Measurements from ENCODE around the gene CDH6. TPM values are rescaled to one million over a fixed set of nuclear protein-coding genes. Genes with fewer than 3 reads are reported as not detected.

The CDH6 gene
- total and polyA plus RNA-seq, 2 donors (not counting 3 experiments of a cell fraction or from before 2014, with no cell fraction given), result 0.06 TPM; not detected in 1

DNA sequence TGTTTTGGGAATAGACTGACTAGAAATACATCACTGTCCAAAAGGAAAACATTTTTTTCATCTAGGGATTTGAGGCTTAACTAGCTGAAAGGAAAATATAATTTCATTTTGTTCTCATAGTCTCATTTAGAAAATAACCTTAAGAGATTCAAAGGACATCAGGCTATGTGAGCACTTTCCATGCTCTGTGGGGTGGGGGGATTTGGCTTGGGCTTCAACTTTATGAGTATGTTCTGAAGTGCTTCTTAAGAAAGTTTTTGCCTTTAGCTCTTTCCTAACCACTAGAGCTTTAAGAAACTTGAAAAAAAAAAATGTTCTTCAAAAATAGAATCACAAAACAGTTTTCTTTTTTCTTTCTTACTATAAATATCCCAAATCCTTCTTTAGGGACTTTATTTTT lies 17.6 kb downstream of the CDH6 start:
- Histone ChIP-seq H3K36me3 (ENCODE audit: control insufficient read depth in 2 of 2, extremely low read depth in 1 of 2, insufficient read depth in 2 of 2, low read length in 2 of 2) (no peaks in the 10 kb centered on the region), H3K9me3 (replicated peaks; ENCODE audit: control insufficient read depth, insufficient read depth, low read length) (no peaks in the 10 kb centered on the region), H3K27me3 (ENCODE audit: control insufficient read depth in 2 of 2, insufficient read depth in 2 of 2, low read length in 2 of 2) (no peaks in the 10 kb centered on the region), H2AFZ (ENCODE audit: low read depth, low read length) (no peak overlapping the region), H3K27ac (ENCODE audit: insufficient read depth, low read depth, low read length) (no peak overlapping the region), H3K79me2 (ENCODE audit: control insufficient read depth, insufficient read depth, low read length) (no peaks in the 10 kb centered on the region), H3K4me2 (ENCODE audit: insufficient read depth, low read length) (no peak overlapping the region), H3K4me1 (ENCODE audit: control insufficient read depth, extremely low read depth, insufficient read depth, low read length) (no peaks in the 10 kb centered on the region), H3K9me1 (replicated peaks; ENCODE audit: control insufficient read depth, extremely low read depth, insufficient read depth, low read length) (no peaks in the 10 kb centered on the region), H4K20me1 (replicated peaks; ENCODE audit: control insufficient read depth, extremely low read depth, insufficient read depth, low read length) (no peaks in the 10 kb centered on the region), H3K4me3 (replicated peaks in 1 of 3; ENCODE audit: insufficient read depth in 1 of 3, low read depth in 1 of 3, low read length in 3 of 3) (no peak overlapping the region), H3K9ac (replicated peaks; ENCODE audit: extremely low read depth, insufficient read depth, low read length) (no peak overlapping the region)
- CTCF ChIA-PET, result no interaction called here
- DNase-seq (ENCODE audit: low read depth, low spot score) (no peak), FAIRE-seq (no peak)
- no TSS peak for BruUV-seq (replicated peaks)
- POLR2A ChIA-PET, result no interaction called here
- TF ChIP-seq POLR2A (IDR thresholded peaks at IDR 0.05; ENCODE audit: low read depth, low read length) (no peak), EZH2 (IDR thresholded peaks at IDR 0.05; ENCODE audit: borderline replicate concordance, low read depth, low read length, severe bottlenecking) (no peak), POLR2AphosphoS5 (IDR thresholded peaks at IDR 0.05; ENCODE audit: insufficient read depth, low read depth, low read length) (no peak), JUN (IDR thresholded peaks at IDR 0.05; ENCODE audit: borderline replicate concordance, insufficient read depth, insufficient read length, low read depth) (no peak), MYC (IDR thresholded peaks at IDR 0.05; ENCODE audit: low read depth, low read length) (no peak), FOS (IDR thresholded peaks at IDR 0.05; ENCODE audit: borderline replicate concordance, insufficient read depth, low read length) (no peak), GATA2 (IDR thresholded peaks at IDR 0.05; ENCODE audit: insufficient read depth, insufficient read length, low read depth, low read length) (no peak)
- TF ChIP-seq, protein P1, sequence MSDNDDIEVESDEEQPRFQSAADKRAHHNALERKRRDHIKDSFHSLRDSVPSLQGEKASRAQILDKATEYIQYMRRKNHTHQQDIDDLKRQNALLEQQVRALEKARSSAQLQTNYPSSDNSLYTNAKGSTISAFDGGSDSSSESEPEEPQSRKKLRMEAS (IDR thresholded peaks at IDR 0.05; ENCODE audit: insufficient read depth, insufficient read length), result no peak
- TF ChIP-seq, protein P2, sequence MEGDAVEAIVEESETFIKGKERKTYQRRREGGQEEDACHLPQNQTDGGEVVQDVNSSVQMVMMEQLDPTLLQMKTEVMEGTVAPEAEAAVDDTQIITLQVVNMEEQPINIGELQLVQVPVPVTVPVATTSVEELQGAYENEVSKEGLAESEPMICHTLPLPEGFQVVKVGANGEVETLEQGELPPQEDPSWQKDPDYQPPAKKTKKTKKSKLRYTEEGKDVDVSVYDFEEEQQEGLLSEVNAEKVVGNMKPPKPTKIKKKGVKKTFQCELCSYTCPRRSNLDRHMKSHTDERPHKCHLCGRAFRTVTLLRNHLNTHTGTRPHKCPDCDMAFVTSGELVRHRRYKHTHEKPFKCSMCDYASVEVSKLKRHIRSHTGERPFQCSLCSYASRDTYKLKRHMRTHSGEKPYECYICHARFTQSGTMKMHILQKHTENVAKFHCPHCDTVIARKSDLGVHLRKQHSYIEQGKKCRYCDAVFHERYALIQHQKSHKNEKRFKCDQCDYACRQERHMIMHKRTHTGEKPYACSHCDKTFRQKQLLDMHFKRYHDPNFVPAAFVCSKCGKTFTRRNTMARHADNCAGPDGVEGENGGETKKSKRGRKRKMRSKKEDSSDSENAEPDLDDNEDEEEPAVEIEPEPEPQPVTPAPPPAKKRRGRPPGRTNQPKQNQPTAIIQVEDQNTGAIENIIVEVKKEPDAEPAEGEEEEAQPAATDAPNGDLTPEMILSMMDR (IDR thresholded peaks at IDR 0.05; ENCODE audit: extremely low read depth in 1 of 2, insufficient read depth in 1 of 2, low read depth in 1 of 2, low read length in 2 of 2), result no peak
- dilution Hi-C loops (cut with MboI; ENCODE audit: extremely low pct_ligation_motif_present, low sequenced_read_pairs) (no loop called here), intact Hi-C loops (cut with micrococcal nuclease) (no loop called here)
